Measurements from ENCODE around the gene EDC3.

The EDC3 gene

GRCh38 chr15:74610302-74610951 lies 85.4 kb downstream of the EDC3 start:
- no peak for TF ChIP-seq CTCF (IDR thresholded peaks at IDR 0.05; ENCODE audit: low read length, missing control alignments)
- DNase-seq (ENCODE audit: low read depth): no peak
- no peak overlapping the region for H3K4me3 ChIP-seq (replicated peaks; ENCODE audit: low read depth, low read length)

GRCh38 chr15:74609938-74610301 lies 85.9 kb downstream of the EDC3 start:
- no peak for DNase-seq (ENCODE audit: low read depth)
- TF ChIP-seq CTCF (IDR thresholded peaks at IDR 0.05; ENCODE audit: low read length, missing control alignments): no peak
- H3K4me3 ChIP-seq (replicated peaks; ENCODE audit: low read depth, low read length): no peak overlapping the region

- TF ChIP-seq CTCF (IDR thresholded peaks at IDR 0.05; ENCODE audit: low read length, missing control alignments): no peak
- H3K4me3 ChIP-seq (replicated peaks; ENCODE audit: low read depth, low read length): no peak overlapping the region
- DNase-seq (ENCODE audit: low read depth): no peak
Measured at GRCh38 chr15:74608786-74609185, 87.0 kb downstream of the EDC3 start.

- TF ChIP-seq CTCF (IDR thresholded peaks at IDR 0.05; ENCODE audit: low read length, missing control alignments): no peak
- no peak overlapping the region for H3K4me3 ChIP-seq (replicated peaks; ENCODE audit: low read depth, low read length)
- DNase-seq (ENCODE audit: low read depth): no peak
Measured at GRCh38 chr15:74605795-74606150, 90.1 kb downstream of the EDC3 start.

- TF ChIP-seq CTCF (IDR thresholded peaks at IDR 0.05; ENCODE audit: low read length, missing control alignments): no peak
- H3K4me3 ChIP-seq (replicated peaks; ENCODE audit: low read depth, low read length): no peak overlapping the region
- DNase-seq (ENCODE audit: low read depth): no peak
Measured at GRCh38 chr15:74604983-74605794, 90.6 kb downstream of the EDC3 start.

- DNase-seq (ENCODE audit: low read depth): no peak
- TF ChIP-seq CTCF (IDR thresholded peaks at IDR 0.05; ENCODE audit: low read length, missing control alignments): no peak
- H3K4me3 ChIP-seq (replicated peaks; ENCODE audit: low read depth, low read length): no peak overlapping the region
Measured at GRCh38 chr15:74603789-74604705, 91.8 kb downstream of the EDC3 start.

Data from fibroblast of pulmonary artery (primary cell).